GM19397 (cell line): ENCODE data around the gene MSANTD2.
"Not testable (repeated sequence)": the region's sequence is repeated elsewhere in the genome, so short reads cannot be mapped to it uniquely, and the experiment has no call there.

Experiments used
- ATAC-seq: cut with Tn5 transposase; IDR thresholded peaks from one replicate; pipeline ENCODE4 v1.9.1; 2021; ENCODE audit warnings: mild to moderate bottlenecking, moderate library complexity; ENCODE audit not compliant: unreplicated experiment

MSANTD2 gene

DNA sequence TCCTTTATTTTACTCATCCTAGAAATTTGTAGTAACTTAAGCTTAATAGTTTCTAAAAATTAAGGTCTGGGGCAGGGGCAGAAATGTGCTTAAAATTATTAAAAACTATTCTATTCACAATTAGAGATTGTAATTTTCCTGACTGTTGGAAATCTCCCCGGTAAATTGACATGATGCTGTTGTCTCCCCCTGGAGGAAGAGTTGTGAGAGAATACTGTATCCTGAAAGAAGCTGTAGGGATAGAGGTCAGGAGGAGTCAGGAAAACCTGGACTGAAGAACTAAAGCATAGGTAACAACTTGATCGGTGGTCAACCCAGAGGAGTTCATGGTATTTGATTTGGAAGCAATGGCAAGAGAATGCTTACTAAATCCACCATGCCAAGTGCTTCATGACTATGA is 21.9 kb downstream of the MSANTD2 start:
- ATAC-seq = no peak

DNA sequence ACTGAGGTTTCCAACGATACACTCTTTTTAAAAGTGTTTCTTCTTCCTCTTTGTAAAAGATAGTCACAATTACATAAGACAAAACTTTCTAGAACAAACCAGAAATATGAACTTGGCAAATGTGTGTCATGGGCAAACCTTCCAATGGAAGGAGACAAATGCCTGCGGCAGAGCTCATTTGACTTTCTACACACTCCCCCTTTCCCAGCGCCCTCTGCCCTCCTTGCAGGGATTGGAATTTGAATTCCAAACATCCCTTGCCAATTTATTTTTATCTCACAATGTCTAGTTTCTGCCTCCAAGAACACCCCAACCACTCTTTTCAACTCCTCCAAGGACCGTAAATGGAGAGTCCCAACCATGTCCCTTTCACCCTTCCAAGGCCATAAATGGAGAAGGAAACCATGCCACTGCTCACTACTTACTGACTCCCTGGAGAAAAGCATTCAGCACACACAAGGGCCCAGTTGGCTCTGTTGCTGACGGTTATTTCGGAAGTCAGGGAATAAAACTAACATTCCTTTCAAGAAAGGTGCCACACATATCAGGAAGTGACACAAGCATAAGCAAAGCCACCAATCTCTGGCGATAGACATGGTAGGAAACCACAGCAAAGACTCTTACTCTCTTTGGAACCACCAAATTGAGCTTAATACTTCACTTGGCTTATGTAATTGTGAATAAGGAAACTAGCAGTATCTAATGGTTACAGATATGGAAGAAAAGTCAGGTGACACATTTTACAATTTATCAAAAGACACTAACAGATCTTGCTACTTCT is 23.2 kb downstream of the MSANTD2 start:
- no peak for ATAC-seq

DNA sequence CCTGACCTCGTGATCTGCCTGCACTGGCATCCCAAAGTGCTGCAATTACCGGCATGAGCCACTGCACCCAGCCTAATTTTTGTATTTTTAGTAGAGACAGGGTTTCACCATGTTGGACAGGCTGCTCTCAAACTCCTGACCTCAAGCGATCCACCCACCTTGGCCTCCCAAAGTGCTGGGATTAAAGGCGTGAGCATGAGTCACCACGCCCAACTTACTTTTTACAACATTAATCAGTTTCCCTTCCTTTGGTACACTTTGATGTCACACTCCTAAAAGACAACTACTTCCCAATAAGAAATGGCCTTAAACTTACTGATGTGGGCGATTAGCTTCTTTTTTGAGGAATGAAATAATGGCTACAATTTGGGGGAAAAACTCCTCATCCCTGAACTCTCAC is 29.2 kb downstream of the MSANTD2 start:
- not testable (repeated sequence) for ATAC-seq

- ATAC-seq = no peak
These were observed 30.1 kb downstream of the MSANTD2 start for GRCh38 chr11:124769806-124770774.

DNA sequence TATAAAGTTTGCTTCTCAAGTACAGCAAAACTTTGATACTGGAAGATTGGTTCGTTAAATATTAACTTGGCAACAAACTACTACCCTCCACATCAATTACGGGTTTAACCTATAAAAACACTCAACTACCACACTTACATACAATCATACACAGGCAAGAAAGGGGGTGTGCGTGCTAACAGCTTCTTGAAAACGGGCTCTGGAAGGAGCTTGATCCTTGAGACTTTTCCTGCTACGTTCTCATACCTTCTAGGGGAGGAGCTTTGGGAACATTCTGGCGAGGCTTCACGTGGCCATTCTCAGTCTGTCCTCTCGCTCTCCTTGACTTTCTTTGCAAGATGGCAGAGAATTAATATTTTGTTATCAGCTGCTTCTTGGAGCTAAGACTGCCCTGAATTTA is 31.3 kb downstream of the MSANTD2 start:
- ATAC-seq = no peak

DNA sequence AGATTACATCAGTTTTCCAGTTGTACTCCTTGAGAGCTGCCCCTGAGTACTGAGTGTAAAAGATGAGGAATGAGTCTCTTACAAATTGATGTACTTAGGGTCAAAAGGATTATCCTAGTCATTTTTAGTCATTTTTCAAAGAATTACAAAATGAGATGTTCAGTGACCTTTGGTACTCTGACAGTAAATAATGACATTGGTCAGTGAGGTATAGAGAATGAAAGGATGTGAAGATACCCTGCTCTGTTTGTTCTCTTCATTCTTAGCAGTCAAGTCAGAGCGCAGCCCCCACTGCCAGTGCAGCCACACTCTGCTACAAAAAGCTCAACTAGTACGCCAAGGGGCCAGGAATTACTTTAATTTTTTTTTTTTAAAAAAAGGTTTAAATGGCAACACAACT is 34.0 kb downstream of the MSANTD2 start:
- no peak for ATAC-seq

DNA sequence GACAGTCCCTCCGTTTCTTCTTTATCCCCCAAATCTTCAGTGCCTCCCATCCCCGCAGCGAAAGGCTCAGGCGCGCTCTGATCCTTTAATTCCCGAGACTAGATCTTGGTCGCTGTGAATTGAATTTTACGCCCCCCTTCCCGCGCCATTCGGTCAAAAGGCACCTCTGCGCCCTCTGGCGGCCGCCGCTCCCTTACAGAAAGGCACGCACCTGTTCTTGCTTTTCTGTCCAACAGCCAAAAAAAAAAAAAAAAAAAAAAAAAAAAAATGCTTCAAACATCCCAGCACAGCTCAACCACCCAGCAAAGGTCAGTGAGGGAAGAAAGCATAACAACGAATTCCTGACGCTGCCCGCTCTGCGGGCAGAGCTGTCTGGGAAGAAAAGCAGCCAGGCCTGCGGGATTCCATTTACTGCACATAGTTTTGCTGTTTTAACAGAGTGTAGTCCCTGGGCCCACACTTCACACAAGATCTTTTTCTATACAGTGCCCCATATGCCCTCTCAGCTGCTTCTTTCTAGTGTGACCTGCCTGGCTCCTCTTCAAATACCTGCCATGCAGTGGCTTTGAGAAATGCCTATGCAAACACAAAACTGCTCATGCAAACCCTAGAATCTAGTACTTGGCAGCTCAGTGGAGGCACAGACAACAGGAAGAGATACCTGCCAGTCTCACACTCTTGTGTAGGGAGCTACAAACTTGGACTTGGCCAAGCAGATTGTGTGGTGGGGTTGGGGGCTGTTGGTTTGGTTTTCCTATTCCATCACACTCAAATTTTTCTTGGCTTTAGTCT is 36.9 kb downstream of the MSANTD2 start:
- no peak for ATAC-seq

DNA sequence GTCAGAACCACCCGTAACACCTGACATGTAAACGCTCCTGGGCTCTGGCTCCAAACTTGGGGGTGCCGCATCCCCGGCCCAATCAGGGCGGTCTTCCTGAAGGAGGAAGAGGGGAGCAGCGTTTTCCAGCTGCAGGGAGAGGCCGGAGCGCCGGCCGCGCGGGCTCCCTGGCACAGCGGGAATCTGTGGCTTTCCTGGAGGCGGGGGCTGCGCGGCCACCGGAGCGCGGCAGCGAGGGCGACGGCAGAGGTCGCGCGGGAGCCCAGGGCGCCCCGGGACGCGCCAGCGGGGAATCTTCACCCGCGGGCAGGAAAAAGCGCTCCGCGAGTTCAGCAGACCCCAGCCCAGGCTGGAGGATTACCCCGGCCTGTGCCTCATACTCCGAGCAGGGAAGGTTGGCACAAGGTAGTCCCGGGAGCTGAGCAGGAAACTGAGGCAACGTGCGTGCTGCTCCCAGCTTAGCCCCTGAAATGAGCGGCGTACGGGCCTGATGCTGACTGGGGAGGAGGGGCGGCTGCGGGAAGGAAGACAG is 37.5 kb downstream of the MSANTD2 start:
- no peak for ATAC-seq

GRCh38 chr11:124762105-124762623 is 38.0 kb downstream of the MSANTD2 start, which contains the start of gene ESAM:
Gene ESAM (minus strand): TSS chr11:124762290. CDS start chr11:124762154, 136 bp downstream.
- peak; percentile 56 for ATAC-seq

DNA sequence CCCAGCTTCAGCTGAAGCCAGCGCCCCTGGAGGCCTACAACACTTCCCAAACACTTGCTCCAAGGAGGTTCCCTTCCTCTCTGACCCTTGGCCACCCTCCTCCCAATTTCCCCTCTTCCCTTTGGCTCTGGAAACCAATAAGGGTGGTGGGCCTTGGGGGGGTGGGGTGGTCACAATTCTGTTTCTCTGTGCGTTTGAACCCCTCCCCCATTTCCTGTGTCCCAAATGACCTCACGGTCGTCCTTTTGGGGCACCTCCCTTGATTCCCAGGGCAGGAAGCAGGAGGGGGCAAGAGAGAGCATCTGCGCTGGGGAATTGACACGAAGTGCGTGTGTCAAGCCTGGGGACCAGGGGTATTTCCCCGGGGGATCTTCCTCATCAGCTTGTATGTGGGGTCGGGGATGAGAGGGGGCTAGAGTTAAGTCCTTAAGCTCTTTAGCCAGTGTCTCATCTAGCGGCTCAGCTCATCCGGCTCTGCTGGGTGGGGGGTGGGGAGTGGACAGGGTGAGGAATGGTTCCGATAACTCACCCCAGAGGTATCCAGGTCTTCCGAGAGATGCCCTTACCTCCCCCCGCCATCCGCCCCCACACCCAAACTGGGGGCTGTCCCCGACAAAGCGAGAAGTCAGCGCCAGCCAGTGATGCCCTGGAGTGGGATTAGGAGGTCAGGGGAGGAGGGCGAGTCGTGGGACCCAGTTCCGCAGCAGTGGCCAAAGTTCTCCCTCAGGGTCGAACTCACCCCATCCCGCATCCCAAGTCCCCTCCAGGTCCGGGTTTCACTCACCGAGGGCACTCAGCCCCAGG is 38.7 kb downstream of the MSANTD2 start:
- peak; percentile 0 for ATAC-seq

- ATAC-seq = no peak
These were observed 39.4 kb downstream of the MSANTD2 start for GRCh38 chr11:124760806-124761205.

DNA sequence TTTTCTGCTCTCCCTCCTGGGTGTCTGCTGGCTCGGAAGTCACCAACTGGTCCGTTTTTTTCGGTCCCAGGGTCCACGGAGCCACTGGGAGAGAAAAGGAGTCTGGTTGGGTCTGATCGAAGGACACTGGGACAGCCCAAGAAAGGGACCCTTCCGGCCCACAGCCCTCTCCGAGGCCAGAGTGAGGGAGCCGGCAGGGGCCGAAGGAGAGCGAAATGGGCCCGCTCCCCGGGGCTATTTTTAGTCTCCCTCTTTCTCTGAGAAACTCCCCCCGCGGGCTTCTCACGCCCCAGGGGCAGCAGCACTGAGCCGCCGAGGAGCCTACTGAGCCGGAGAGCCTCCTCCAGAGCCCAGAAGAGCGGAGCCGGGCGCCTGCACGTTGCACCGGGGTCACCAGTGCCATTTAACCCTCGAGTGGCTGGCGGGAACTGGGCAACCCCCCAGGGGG is 40.0 kb downstream of the MSANTD2 start:
- peak; percentile 19 for ATAC-seq

DNA sequence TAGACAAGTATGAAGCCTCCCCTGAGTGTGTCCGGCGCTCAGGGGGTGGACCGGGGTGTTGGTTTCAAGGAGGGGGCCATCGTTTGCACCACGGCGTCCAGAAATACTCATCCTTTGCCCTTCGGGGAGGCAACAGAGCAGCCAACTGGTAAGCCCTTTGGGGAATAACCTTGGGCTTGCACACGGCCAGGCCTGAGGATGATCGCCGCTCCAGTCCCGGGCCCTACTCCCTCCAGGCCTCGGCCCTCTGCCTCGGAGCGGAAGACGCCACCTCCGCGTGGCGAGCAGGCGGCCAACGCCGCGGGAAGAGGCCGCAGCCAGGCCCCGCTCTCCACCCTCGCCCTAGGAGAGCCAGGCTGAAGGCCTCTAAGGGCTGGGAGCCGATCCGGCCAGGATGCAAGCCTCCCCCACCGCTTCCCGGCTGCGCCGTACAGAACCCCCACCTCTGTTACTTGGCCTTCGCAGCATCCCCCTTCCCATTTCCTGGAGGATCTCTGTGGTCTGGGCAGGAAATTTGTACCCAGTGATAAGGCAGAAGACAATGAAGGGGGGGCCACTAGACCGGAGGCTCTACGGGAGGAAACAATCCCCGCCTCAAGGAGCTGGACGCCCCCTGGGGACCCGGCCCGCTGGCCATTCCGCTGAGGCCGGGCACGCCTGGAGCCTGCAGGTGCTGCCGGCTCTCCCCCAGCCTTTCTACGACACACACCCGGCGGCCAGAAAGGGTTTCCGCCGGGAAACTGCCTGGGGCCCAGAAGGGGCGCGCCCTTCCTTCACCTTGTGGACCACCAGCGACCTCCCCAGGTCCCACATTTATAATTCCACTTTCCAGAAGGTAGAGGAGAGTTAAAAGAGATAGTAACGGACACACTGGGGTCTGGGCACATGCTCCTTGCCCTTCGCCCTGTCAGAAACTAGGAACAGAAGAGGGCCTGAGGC is 40.7 kb downstream of the MSANTD2 start:
- ATAC-seq = peak; percentile 1

DNA sequence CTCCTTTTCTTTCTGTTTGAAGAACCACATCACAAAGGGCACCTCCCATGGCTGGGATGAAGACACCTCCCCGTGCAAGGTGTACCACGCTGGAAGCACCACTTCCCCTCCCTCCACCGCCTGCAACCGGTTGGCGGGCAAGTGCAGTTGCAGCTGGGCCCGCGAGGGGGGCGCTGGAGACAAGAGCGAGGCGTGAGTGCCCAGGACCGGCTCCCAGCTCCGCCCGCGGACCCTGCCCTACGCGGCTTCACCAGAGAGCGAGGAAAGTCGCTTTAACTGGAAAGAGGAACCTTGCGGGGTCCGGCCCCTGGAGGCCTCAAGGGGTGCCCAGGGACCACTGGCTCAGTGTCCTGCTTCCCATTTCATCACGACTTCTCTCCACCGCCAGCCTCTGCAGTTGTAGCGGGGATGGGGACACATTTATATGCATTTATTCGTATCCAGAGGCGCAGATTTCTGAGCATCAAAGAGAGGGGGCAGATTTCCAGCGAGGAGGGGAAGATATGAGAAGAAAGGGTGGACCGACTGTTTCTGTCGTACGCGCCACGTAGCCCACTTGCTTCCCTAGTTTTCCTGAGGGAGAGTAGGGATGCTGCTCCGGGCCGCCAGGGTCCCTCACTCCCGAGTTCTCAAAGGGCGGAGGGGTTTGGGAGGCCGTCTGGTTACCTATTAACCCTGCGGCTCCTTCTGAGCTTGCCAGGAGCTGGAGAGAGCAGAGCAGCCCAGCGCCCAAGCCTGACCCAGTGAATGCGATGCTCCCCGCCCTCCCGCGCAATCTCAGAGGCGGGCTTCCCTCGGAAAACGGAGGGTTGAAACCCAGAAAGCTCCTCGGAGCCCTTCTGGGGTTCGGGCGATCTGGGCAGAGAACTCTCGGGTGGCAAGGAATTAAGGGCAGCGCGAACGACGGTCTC is 41.6 kb downstream of the MSANTD2 start:
- peak; percentile 49 for ATAC-seq

GRCh38 chr11:124757320-124757719 is 42.9 kb downstream of the MSANTD2 start:
- ATAC-seq = no peak

- no peak for ATAC-seq
These were observed 43.4 kb downstream of the MSANTD2 start for GRCh38 chr11:124756753-124757227.

GRCh38 chr11:124756033-124756752 is 44.0 kb downstream of the MSANTD2 start:
- ATAC-seq = no peak
